IMR-90 (cell line): ENCODE measurements around the gene PAIP1. TPM values are rescaled to one million over a fixed set of nuclear protein-coding genes. Genes with fewer than 3 reads are reported as not detected.

Experiments used
- ATAC-seq: fragments of 200-7000 bp; cut with Tn5 transposase; 2 replicates; pipeline ENCODE4 v1.9.1; 2020; ENCODE audit warnings: low read depth, mild to moderate bottlenecking, moderate library complexity
- BruUV-seq: library from RNA; stranded (reverse); fragments of 400-500 nt; replicated peaks from 2 replicates; lab custom pipeline; 2021; lab: Mats Ljungman, UMichigan
- CTCF ChIA-PET: fragments of 300-600 bp; formaldehyde crosslinking; extraction: SDS; loops from one replicate; lab custom pipeline; 2021; ENCODE audit warnings: antibody characterized with exemption; lab: Yijun Ruan, JAX
- POLR2A ChIA-PET: fragments of 300-600 bp; sonication (Branson Sonifier 250); formaldehyde crosslinking; loops from one replicate; lab custom pipeline; 2022; ENCODE audit warnings: antibody characterized with exemption; ENCODE audit not compliant: unreplicated experiment; lab: Charles Lee
- DNase-seq: peaks from one replicate; pipeline ENCODE4 v3.0.0; 2013
- H2AFZ ChIP-seq: replicated peaks from 2 replicates; pipeline ENCODE3; 2013; ENCODE audit warnings: low read length, mild to moderate bottlenecking; ENCODE audit not compliant: poor library complexity
- H2AK5ac ChIP-seq: 2 replicates; pipeline ENCODE4 v1.6.1; 2013; ENCODE audit warnings: low read depth, low read length, inconsistent platforms
- H2AK9ac ChIP-seq: replicated peaks from 2 replicates; pipeline ENCODE3; 2013; ENCODE audit warnings: mild to moderate bottlenecking, low read depth, low read length, moderate library complexity; ENCODE audit not compliant: poor library complexity
- H2BK120ac ChIP-seq: 2 replicates; pipeline ENCODE4 v1.6.1; 2013; ENCODE audit warnings: low read depth, low read length, inconsistent platforms
- H2BK15ac ChIP-seq: 3 replicates; pipeline ENCODE4 v1.6.1; 2013; ENCODE audit warnings: low read depth, low read length, inconsistent platforms
- H2BK20ac ChIP-seq: 2 replicates; pipeline ENCODE4 v1.6.1; 2013; ENCODE audit warnings: low read depth, mild to moderate bottlenecking, inconsistent platforms, low read length, moderate library complexity
- H2BK5ac ChIP-seq: 2 replicates; pipeline ENCODE4 v1.6.1; 2013; ENCODE audit warnings: mild to moderate bottlenecking, low read depth, low read length, inconsistent platforms; ENCODE audit not compliant: poor library complexity, severe bottlenecking
- H3K14ac ChIP-seq: replicated peaks from 2 replicates; pipeline ENCODE4 v1.6.1; 2013; ENCODE audit warnings: low read depth, low read length, inconsistent platforms
- H3K18ac ChIP-seq: 2 replicates; pipeline ENCODE4 v1.6.1; 2013; ENCODE audit warnings: low read depth, low read length, control low read depth
- H3K23ac ChIP-seq: 2 replicates; pipeline ENCODE4 v1.6.1; 2013; ENCODE audit warnings: low read depth, low read length, inconsistent platforms
- H3K27ac ChIP-seq: 2 replicates; pipeline ENCODE4 v1.5.1; 2013; ENCODE audit warnings: mild to moderate bottlenecking, control low read depth, low read length; ENCODE audit not compliant: insufficient read depth
- H3K27me3 ChIP-seq: 2 replicates; pipeline ENCODE4 v1.6.1; 2013; ENCODE audit warnings: low read length; ENCODE audit not compliant: control insufficient read depth, insufficient read depth
- H3K36me3 ChIP-seq: 2 replicates; pipeline ENCODE4 v1.6.1; 2013; ENCODE audit warnings: low read length, mixed read lengths; ENCODE audit not compliant: control insufficient read depth, insufficient read depth
- H3K4ac ChIP-seq: 2 replicates; pipeline ENCODE4 v1.6.1; 2013; ENCODE audit warnings: low read depth, low read length, inconsistent platforms
- H3K4me1 ChIP-seq: 2 replicates; pipeline ENCODE4 v1.6.1; 2013; ENCODE audit warnings: low read length, mixed read lengths; ENCODE audit not compliant: control insufficient read depth, insufficient read depth
- H3K4me2 ChIP-seq: 2 replicates; pipeline ENCODE4 v1.6.1; 2013; ENCODE audit warnings: low read depth, mild to moderate bottlenecking, control low read depth, low read length, moderate library complexity
- H3K4me3 ChIP-seq: 2 replicates; pipeline ENCODE4 v1.5.1; 2013; ENCODE audit warnings: low read depth, mild to moderate bottlenecking, control low read depth, low read length, moderate library complexity; ENCODE audit not compliant: insufficient read depth
- H3K56ac ChIP-seq: 2 replicates; pipeline ENCODE4 v1.6.1; 2013; ENCODE audit warnings: low read length, inconsistent platforms; ENCODE audit not compliant: insufficient read depth; ENCODE audit errors: extremely low read depth
- H3K79me1 ChIP-seq, 2 experiments: 2 replicates each; pipeline ENCODE4 v1.6.1; 2013; ENCODE audit warnings: low read length in 2 of 2, inconsistent platforms in 1 of 2, low read depth in 1 of 2
- H3K9ac ChIP-seq: 2 replicates; pipeline ENCODE4 v1.6.1; 2013; ENCODE audit warnings: low read depth, low read length, control low read depth
- H3K9me1 ChIP-seq: 2 replicates; pipeline ENCODE4 v1.6.1; 2013; ENCODE audit warnings: low read length, inconsistent platforms; ENCODE audit not compliant: insufficient read depth
- H3K9me3 ChIP-seq: 2 replicates; pipeline ENCODE4 v1.6.1; 2013; ENCODE audit warnings: low read length; ENCODE audit not compliant: control insufficient read depth, insufficient read depth
- H4K20me1 ChIP-seq: 2 replicates; pipeline ENCODE4 v1.6.1; 2013; ENCODE audit warnings: low read length, inconsistent platforms; ENCODE audit not compliant: insufficient read depth
- H4K5ac ChIP-seq: 2 replicates; pipeline ENCODE4 v1.6.1; 2013; ENCODE audit warnings: mild to moderate bottlenecking, low read depth, low read length, control low read depth
- H4K8ac ChIP-seq, 2 experiments: 2 replicates each; pipeline ENCODE4 v1.6.1; 2013; ENCODE audit warnings: low read depth in 2 of 2, low read length in 2 of 2, control low read depth in 1 of 2, inconsistent platforms in 1 of 2
- H4K91ac ChIP-seq: 2 replicates; pipeline ENCODE4 v1.6.1; 2013; ENCODE audit warnings: low read depth, low read length, inconsistent platforms; ENCODE audit not compliant: insufficient read depth
- BHLHE40 ChIP-seq: fragments of 150-350 bp; IDR thresholded peaks from 2 replicates; pipeline ENCODE4 v1.6.1; 2016; ENCODE audit warnings: mild to moderate bottlenecking, low read depth, low read length
- CEBPB ChIP-seq: IDR thresholded peaks from 2 replicates; pipeline ENCODE4 v1.6.1; 2012; ENCODE audit warnings: low read depth, low read length, improper control_type of control experiment
- MAFK ChIP-seq: IDR thresholded peaks from 2 replicates; pipeline ENCODE4 v1.6.1; 2012; ENCODE audit warnings: low read depth, low read length, improper control_type of control experiment
- MAZ ChIP-seq: IDR thresholded peaks from 2 replicates; pipeline ENCODE4 v1.6.1; 2012; ENCODE audit warnings: low read depth, mild to moderate bottlenecking, low read length, improper control_type of control experiment, moderate library complexity, borderline replicate concordance
- MXI1 ChIP-seq: IDR thresholded peaks from 2 replicates; pipeline ENCODE4 v1.6.1; 2012; ENCODE audit warnings: low read depth, mild to moderate bottlenecking, low read length, moderate library complexity, borderline replicate concordance
- NFE2L2 ChIP-seq: fragments of 150-350 bp; IDR thresholded peaks from 2 replicates; pipeline ENCODE4 v1.6.1; 2016; ENCODE audit warnings: low read depth, mild to moderate bottlenecking, low read length
- POLR2A ChIP-seq: IDR thresholded peaks from 2 replicates; pipeline ENCODE4 v1.6.1; 2012; ENCODE audit warnings: mild to moderate bottlenecking, low read depth, low read length
- RAD21 ChIP-seq: IDR thresholded peaks from 2 replicates; pipeline ENCODE4 v1.6.1; 2012; ENCODE audit warnings: low read length, improper control_type of control experiment
- RCOR1 ChIP-seq: IDR thresholded peaks from 2 replicates; pipeline ENCODE4 v1.6.1; 2012; ENCODE audit warnings: mild to moderate bottlenecking, low read length, improper control_type of control experiment; ENCODE audit not compliant: insufficient replicate concordance
- RFX5 ChIP-seq: IDR thresholded peaks from 2 replicates; pipeline ENCODE4 v1.8.0; 2012; ENCODE audit warnings: low read depth, mild to moderate bottlenecking, low read length, moderate library complexity
- WGBS, 2 experiments: methylation state at CpG; one replicate each; pipeline versions ENCODE4 v1.1.5 to v1.1.7; 2013; ENCODE audit warnings: missing lambda C conversion rate in 2 of 2; ENCODE audit not compliant: insufficient read length in 1 of 2; ENCODE audit errors: extremely low coverage in 2 of 2; 5-methylcytosine and 5-hydroxymethylcytosine counted together
- dilution Hi-C: fragments of 300-500 bp; cut with HindIII; formaldehyde crosslinking; loops from one replicate; pipeline ENCODE4 v1.14.3; 2018; ENCODE audit warnings: low sequenced_read_pairs; ENCODE audit not compliant: unreplicated experiment
- in situ Hi-C: fragments of 300-500 bp; cut with MboI; formaldehyde crosslinking; loops from 3 replicates; pipeline ENCODE4 v1.14.3; 2019; ENCODE audit warnings: low sequenced_read_pairs, inconsistent platforms, mixed read lengths
- intact Hi-C: fragments of 100-400 bp; cut with micrococcal nuclease; formaldehyde crosslinking; loops from 2 replicates; pipeline ENCODE4 v1.10.0; 2022
- polyA plus RNA-seq, 3 experiments: library from polyadenylated mRNA; depleted of rRNA; stranded (reverse); fragments of >200 nt; gene quantifications; 2 replicates each; pipeline ENCODE4 v1.2.3, GENCODE V29; 2012; ENCODE audit warnings: low replicate concordance in 1 of 3
- total RNA-seq: library from RNA; depleted of rRNA; stranded (reverse); fragments of >200 nt; gene quantifications from 2 replicates; pipeline ENCODE4 v1.2.3, GENCODE V29; 2012
- TF ChIP-seq, protein P1 (sequence below): conservative IDR thresholded peaks from 2 replicates; pipeline ENCODE4 v1.5.1; 2012; ENCODE audit warnings: mild to moderate bottlenecking, low read depth, low read length, improper control_type of control experiment

Gene PAIP1
- total and polyA plus RNA-seq, 2 of the 4 experiments (the other 2 are of a cell fraction) = 59.1 to 123 TPM

DNA sequence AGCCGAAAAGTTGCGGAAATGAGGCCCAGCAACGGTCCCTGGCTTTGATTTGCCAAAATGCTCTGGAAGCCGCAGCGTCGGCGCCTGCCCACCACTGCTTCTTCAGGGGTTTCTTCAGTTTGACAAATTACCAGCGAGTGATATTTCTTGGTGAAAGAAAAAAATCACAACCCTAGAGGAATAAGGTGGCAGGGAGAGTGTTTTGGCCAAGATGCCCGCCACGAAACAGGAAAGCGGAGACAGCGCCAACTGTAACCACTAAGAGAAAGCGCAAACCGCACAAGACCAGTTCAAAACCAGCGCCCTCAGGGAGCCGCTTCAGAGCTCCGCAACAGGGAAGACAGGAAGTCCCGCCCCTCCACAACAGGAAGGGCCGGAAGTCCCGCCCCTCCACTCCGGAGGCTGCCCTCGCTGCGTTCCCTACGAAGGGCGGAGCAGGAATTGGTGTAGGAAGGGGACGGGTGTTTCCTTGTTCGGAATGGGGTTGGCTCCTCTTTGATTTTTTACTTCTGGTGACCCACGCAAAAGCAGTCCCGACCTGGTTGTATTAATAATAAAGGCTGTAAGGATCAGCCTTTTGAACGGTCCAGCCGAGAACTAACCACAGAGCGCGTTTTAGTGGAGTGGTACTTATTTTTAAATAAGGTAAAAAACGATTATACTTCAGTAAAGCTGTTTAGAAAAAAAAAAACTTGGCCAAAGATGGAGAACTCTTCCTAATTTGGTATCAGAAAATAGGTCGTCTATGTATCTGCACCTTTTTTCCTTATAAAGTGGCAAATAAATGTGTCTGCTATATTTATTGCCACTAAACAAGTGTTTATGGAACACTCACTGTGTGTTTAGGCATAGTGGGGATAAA lies 41.8 kb downstream of the PAIP1 start, which contains the start of gene C5orf34:
C5orf34 (minus strand) TSS at position 333 of the 862 bp plus-strand sequence. CDS start 5,809 bp downstream, outside the sequence.
- Histone ChIP-seq H2BK5ac (peak within 1 kb of the TSS; percentile 96), H2AFZ (peak within 1 kb of the TSS; percentile 93), H3K4ac (peak within 1 kb of the TSS; percentile 92), H3K56ac (peak within 1 kb of the TSS; percentile 97), H3K27ac (peak within 1 kb of the TSS; percentile 78), H3K14ac (peak within 1 kb of the TSS; percentile 97), H3K4me3 (peak within 1 kb of the TSS; percentile 67), H2AK5ac (peak within 1 kb of the TSS; percentile 6; the same call in 1 of the 2 replicates), H2AK9ac (peak within 1 kb of the TSS; percentile 85), H4K8ac (peak within 1 kb of the TSS; percentile 86 to 99), H3K27me3 (no peaks in the 10 kb centered on the region), H4K20me1 (no peaks in the 10 kb centered on the region; the same call in 1 of the 2 replicates), H3K9me1 (no peaks in the 10 kb centered on the region), H3K79me1 (peaks cover 12 to 20% of the 10 kb centered on the region in 2 experiments), H3K9me3 (no peaks in the 10 kb centered on the region), H2BK20ac (no peak within 1 kb of the TSS), H3K18ac (peak within 1 kb of the TSS; percentile 94), H3K4me2 (peak within 1 kb of the TSS; percentile 91), H2BK120ac (peak within 1 kb of the TSS; percentile 53; the same call in 1 of the 2 replicates), H3K4me1 (no peaks in the 10 kb centered on the region), H3K23ac (peak within 1 kb of the TSS; percentile 96), H3K9ac (peak within 1 kb of the TSS; percentile 85), H4K91ac (peak within 1 kb of the TSS; percentile 88), H4K5ac (peak within 1 kb of the TSS; percentile 95), H2BK15ac (peak within 1 kb of the TSS; percentile 13; the same call in 1 of the 3 replicates), H3K36me3 (no peaks in the 10 kb centered on the region)
- no TSS peak for BruUV-seq
- no CpG with 5 or more reads among the region's 35 CpGs for WGBS, 2 experiments
- ATAC-seq (peak; percentile 97), DNase-seq (peak; percentile 94)
- dilution Hi-C loops = no loop called here
- ChIA-PET POLR2A (no interaction called here), CTCF (no interaction called here)
- no peak for TF ChIP-seq BHLHE40
- TF ChIP-seq POLR2A = peak; percentile 86
- peak; percentile 81 for TF ChIP-seq MXI1
- TF ChIP-seq RCOR1 = no peak
- TF ChIP-seq RFX5 = no peak
- no peak for TF ChIP-seq NFE2L2
- TF ChIP-seq, protein P1, sequence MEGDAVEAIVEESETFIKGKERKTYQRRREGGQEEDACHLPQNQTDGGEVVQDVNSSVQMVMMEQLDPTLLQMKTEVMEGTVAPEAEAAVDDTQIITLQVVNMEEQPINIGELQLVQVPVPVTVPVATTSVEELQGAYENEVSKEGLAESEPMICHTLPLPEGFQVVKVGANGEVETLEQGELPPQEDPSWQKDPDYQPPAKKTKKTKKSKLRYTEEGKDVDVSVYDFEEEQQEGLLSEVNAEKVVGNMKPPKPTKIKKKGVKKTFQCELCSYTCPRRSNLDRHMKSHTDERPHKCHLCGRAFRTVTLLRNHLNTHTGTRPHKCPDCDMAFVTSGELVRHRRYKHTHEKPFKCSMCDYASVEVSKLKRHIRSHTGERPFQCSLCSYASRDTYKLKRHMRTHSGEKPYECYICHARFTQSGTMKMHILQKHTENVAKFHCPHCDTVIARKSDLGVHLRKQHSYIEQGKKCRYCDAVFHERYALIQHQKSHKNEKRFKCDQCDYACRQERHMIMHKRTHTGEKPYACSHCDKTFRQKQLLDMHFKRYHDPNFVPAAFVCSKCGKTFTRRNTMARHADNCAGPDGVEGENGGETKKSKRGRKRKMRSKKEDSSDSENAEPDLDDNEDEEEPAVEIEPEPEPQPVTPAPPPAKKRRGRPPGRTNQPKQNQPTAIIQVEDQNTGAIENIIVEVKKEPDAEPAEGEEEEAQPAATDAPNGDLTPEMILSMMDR = no peak
- peak; percentile 22; the same call in 1 of the 2 replicates for TF ChIP-seq MAZ
- no peak for TF ChIP-seq CEBPB
- TF ChIP-seq MAFK = no peak
- TF ChIP-seq RAD21 = no peak
- in situ Hi-C loops = no loop called here
- intact Hi-C loops = loop anchor here (2.0 to 5.0 kb wide), 2 partner anchors 30 to 563 kb away; no protein-coding TSS in a partner anchor
